PFSK-1 (cell line): ENCODE data around the gene EEPD1.

ENCODE experiments used
- FOXP2 ChIP-seq: optimal IDR thresholded peaks from 2 replicates; pipeline ENCODE3; 2011; ENCODE audit warnings: borderline replicate concordance, control low read depth, inconsistent platforms; ENCODE audit not compliant: insufficient read depth; ENCODE audit errors: extremely low read length, extremely low read depth
- POLR2AphosphoS5 ChIP-seq: IDR thresholded peaks from 2 replicates; pipeline ENCODE4 v1.6.1; 2012; ENCODE audit warnings: low read depth, mild to moderate bottlenecking, control low read depth, low read length, moderate library complexity

DNA sequence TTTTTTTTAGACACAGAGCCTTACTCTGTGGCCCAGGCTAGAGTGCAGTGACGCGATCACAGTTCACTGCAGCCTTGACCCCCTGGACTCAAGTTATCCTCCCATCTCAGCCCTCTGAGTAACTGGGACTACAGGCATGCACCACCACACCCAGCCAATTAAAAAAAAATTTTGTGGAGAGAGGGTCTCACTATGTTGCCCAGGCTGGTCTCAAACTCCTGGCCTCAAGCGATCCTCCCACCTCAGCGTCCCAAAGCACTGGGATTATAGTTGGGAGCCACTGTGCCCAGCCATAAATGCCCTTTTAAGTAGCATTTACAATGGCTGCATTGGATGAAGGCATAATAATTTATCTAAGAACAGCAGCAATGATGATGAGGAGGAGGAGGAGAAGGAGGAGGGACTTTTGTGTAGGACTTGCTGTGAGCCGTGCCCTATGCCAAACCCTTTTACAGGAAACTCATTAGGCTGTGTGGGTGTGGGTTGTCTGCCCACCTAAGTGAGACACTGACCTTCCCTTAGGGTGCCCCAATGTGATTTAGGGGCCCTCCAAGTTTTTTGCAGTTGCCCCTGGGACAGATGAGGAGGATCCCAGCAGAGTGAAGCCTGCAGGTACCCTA is 51.1 kb downstream of the EEPD1 start:
- TF ChIP-seq POLR2AphosphoS5: no peak
- TF ChIP-seq FOXP2: no peak
